ENCODE results near the gene DHRSX.
A peak's percentile ranks its signal among the peaks of the same experiment; 100 is the strongest.

GRCh38 chrX:2500803-2501558 is at the start of gene DHRSX, which contains the start of gene ZBED1:
- TF ChIP-seq POLR2A (IDR thresholded peaks at IDR 0.05) (peak in 1 of 2 donors; percentile 47), CTCF (IDR thresholded peaks at IDR 0.05) (no peak)

All from thyroid gland (tissue), 4 donors.